Tibial nerve (tissue), 4 donors: Measurements from ENCODE around the gene ADAMTS3.

ENCODE experiments used
- EP300 ChIP-seq, 2 donors: sonication (generic); formaldehyde crosslinking; IDR thresholded peaks; one replicate each; pipeline ENCODE4 v1.6.1; 2017; ENCODE audit warnings: antibody characterized with exemption in 2 of 2, mild to moderate bottlenecking in 1 of 2
- POLR2A ChIP-seq, 2 donors: fragments of 450-650 bp; IDR thresholded peaks; one replicate each; pipeline ENCODE4 v1.6.1; 2017; ENCODE audit warnings: antibody characterized with exemption in 2 of 2, mild to moderate bottlenecking in 2 of 2, moderate library complexity in 2 of 2
- TF ChIP-seq, protein P1 (sequence below), 5 experiments: fragments of 200-600 bp in 3 of 5; fragments of 450-650 bp in 2 of 5; sonication (generic) in 3 of 5; IDR thresholded peaks; one replicate each; pipeline ENCODE4 v1.5.1; 2016 to 2019; ENCODE audit warnings: antibody characterized with exemption in 5 of 5, mild to moderate bottlenecking in 3 of 5, moderate library complexity in 2 of 5

- TF ChIP-seq, protein P1, sequence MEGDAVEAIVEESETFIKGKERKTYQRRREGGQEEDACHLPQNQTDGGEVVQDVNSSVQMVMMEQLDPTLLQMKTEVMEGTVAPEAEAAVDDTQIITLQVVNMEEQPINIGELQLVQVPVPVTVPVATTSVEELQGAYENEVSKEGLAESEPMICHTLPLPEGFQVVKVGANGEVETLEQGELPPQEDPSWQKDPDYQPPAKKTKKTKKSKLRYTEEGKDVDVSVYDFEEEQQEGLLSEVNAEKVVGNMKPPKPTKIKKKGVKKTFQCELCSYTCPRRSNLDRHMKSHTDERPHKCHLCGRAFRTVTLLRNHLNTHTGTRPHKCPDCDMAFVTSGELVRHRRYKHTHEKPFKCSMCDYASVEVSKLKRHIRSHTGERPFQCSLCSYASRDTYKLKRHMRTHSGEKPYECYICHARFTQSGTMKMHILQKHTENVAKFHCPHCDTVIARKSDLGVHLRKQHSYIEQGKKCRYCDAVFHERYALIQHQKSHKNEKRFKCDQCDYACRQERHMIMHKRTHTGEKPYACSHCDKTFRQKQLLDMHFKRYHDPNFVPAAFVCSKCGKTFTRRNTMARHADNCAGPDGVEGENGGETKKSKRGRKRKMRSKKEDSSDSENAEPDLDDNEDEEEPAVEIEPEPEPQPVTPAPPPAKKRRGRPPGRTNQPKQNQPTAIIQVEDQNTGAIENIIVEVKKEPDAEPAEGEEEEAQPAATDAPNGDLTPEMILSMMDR (IDR thresholded peaks at IDR 0.05) = no peak
- TF ChIP-seq EP300 (IDR thresholded peaks at IDR 0.05) = no peak
- no peak for TF ChIP-seq POLR2A (IDR thresholded peaks at IDR 0.05)
These were observed 180.5 kb downstream of the ADAMTS3 start for GRCh38 chr4:72388521-72388920.
